22Rv1 (cell line): ENCODE results near the gene TBC1D22A.

Experiments
- H3K27ac ChIP-seq: fragments of 450-650 bp; 2 replicates; pipeline ENCODE4 v1.5.1; 2017
- CTCF ChIP-seq: fragments of 450-650 bp; IDR thresholded peaks from 2 replicates; pipeline ENCODE4 v1.5.1; 2017; ENCODE audit warnings: mild to moderate bottlenecking
- ZFX ChIP-seq: fragments of 450-650 bp; IDR thresholded peaks from 2 replicates; pipeline ENCODE4 v1.6.1; 2017; ENCODE audit warnings: antibody characterized with exemption, borderline replicate concordance

The TBC1D22A gene

GRCh38 chr22:47157486-47158270, 395.2 kb downstream of the TBC1D22A start:
- TF ChIP-seq ZFX (no peak), CTCF (no peak)
- H3K27ac ChIP-seq = no peak overlapping the region

GRCh38 chr22:47158457-47158856, 396.0 kb downstream of the TBC1D22A start:
- TF ChIP-seq CTCF (no peak), ZFX (no peak)

GRCh38 chr22:47159592-47159991, 397.1 kb downstream of the TBC1D22A start:
- TF ChIP-seq CTCF = no peak
- TF ChIP-seq ZFX = no peak
- H3K27ac ChIP-seq = no peak overlapping the region

More at GRCh38 chr22:47158457-47158856, 396.0 kb downstream of the TBC1D22A start:
- H3K27ac ChIP-seq = no peak overlapping the region

GRCh38 chr22:47160141-47160541, 397.7 kb downstream of the TBC1D22A start:
- no peak overlapping the region for H3K27ac ChIP-seq
- TF ChIP-seq ZFX = no peak
- TF ChIP-seq CTCF = no peak

- TF ChIP-seq ZFX (no peak), CTCF (no peak)
- no peak overlapping the region for H3K27ac ChIP-seq
Observed at GRCh38 chr22:47160781-47161520, 398.5 kb downstream of the TBC1D22A start.

GRCh38 chr22:47161631-47162030, 399.2 kb downstream of the TBC1D22A start:
- TF ChIP-seq CTCF (no peak), ZFX (no peak)
- no peak overlapping the region for H3K27ac ChIP-seq

GRCh38 chr22:47162865-47163264, 400.4 kb downstream of the TBC1D22A start:
- no peak overlapping the region for H3K27ac ChIP-seq
- no peak for TF ChIP-seq CTCF
- TF ChIP-seq ZFX = no peak
